Gastrocnemius medialis (tissue), 4 donors: ENCODE results near the gene SMTNL1.

Experiments used
- CTCF ChIP-seq, 5 experiments: fragments of 450-650 bp in 3 of 5; fragments of 200-600 bp in 2 of 5; sonication (generic) in 2 of 5; IDR thresholded peaks in 4 of 5; conservative IDR thresholded peaks in 1 of 5; 1 replicate in 4 of 5; 2 replicates in 1 of 5; pipeline ENCODE4 v1.5.1; 2016 to 2019; ENCODE audit warnings: antibody characterized with exemption in 5 of 5, mild to moderate bottlenecking in 3 of 5, moderate library complexity in 3 of 5
- POLR2A ChIP-seq, 2 donors: fragments of 450-650 bp; IDR thresholded peaks; one replicate each; pipeline ENCODE4 v1.6.1; 2017; ENCODE audit warnings: antibody characterized with exemption in 2 of 2, mild to moderate bottlenecking in 2 of 2, moderate library complexity in 2 of 2

- TF ChIP-seq CTCF (IDR thresholded peaks at IDR 0.05 in 4 of 5, conservative IDR thresholded peaks at IDR 0.05 in 1 of 5), result no peak
- no peak for TF ChIP-seq POLR2A (IDR thresholded peaks at IDR 0.05)
Measured at GRCh38 chr11:57585301-57585700, 47.9 kb downstream of the SMTNL1 start.
